CD4-positive, alpha-beta T cell (primary cell): Measurements from ENCODE around the gene CPEB1. TPM values are rescaled to one million over a fixed set of nuclear protein-coding genes. Genes with fewer than 3 reads are reported as not detected.

Experiments
- ATAC-seq: fragments of 200-7000 bp; cut with Tn5 transposase; one replicate; pipeline ENCODE4 v1.10.0; 2022; ENCODE audit warnings: mild to moderate bottlenecking; ENCODE audit not compliant: poor library complexity
- CTCF ChIA-PET: fragments of 350-600 bp; sonication (Branson Sonifier 250); formaldehyde crosslinking; loops from one replicate; lab custom pipeline; 2021; ENCODE audit warnings: antibody characterized with exemption, inconsistent platforms; lab: Charles Lee
- POLR2A ChIA-PET: fragments of 350-600 bp; sonication (Branson Sonifier 250); formaldehyde crosslinking; loops from one replicate; lab custom pipeline; 2021; ENCODE audit warnings: antibody characterized with exemption, inconsistent platforms; lab: Charles Lee
- DNase-seq, 14 experiments: peaks; one replicate each; pipeline ENCODE4 v3.0.0-alpha.2; 2013 to 2020; ENCODE audit warnings: mixed read lengths in 2 of 14
- H3K27ac ChIP-seq, 2 donors: one replicate each; pipeline versions ENCODE4 v1.5.1 to v1.7.0; 2013; ENCODE audit warnings: low read length in 2 of 2, low read depth in 1 of 2, mild to moderate bottlenecking in 1 of 2
- H3K27me3 ChIP-seq, 2 experiments: 1 replicate in 1 of 2; 2 replicates in 1 of 2; pipeline versions ENCODE4 v1.6.1 to v1.7.0; 2013; ENCODE audit warnings: low read length in 2 of 2, control low read depth in 1 of 2, mild to moderate bottlenecking in 1 of 2, moderate library complexity in 1 of 2; ENCODE audit not compliant: insufficient read depth in 2 of 2, control insufficient read depth in 1 of 2
- H3K36me3 ChIP-seq: one replicate; pipeline ENCODE4 v1.6.1; 2013; ENCODE audit warnings: low read length, control low read depth; ENCODE audit not compliant: insufficient read depth
- H3K4me1 ChIP-seq: one replicate; pipeline ENCODE4 v1.6.1; 2013; ENCODE audit warnings: low read length, control low read depth; ENCODE audit not compliant: insufficient read depth
- H3K4me3 ChIP-seq: one replicate; pipeline ENCODE4 v1.5.1; 2013; ENCODE audit warnings: mild to moderate bottlenecking, low read length, moderate library complexity
- H3K9me3 ChIP-seq, 2 experiments: 1 replicate in 1 of 2; 2 replicates in 1 of 2; pipeline versions ENCODE4 v1.6.1 to v1.7.0; 2013; ENCODE audit warnings: low read length in 2 of 2, mild to moderate bottlenecking in 2 of 2, control low read depth in 1 of 2, moderate library complexity in 1 of 2; ENCODE audit not compliant: control insufficient read depth in 1 of 2, insufficient read depth in 1 of 2
- H3K27ac Mint-ChIP-seq: one replicate; pipeline ENCODE4 v1.8.0; 2020; ENCODE audit warnings: mixed read lengths
- H3K27me3 Mint-ChIP-seq: one replicate; pipeline ENCODE4 v1.8.0; 2021; ENCODE audit warnings: mixed read lengths
- H3K36me3 Mint-ChIP-seq: one replicate; pipeline ENCODE4 v1.8.0; 2021; ENCODE audit warnings: low read depth, mixed read lengths
- H3K4me1 Mint-ChIP-seq: one replicate; pipeline ENCODE4 v1.8.0; 2021; ENCODE audit warnings: low read depth, mixed read lengths
- H3K4me3 Mint-ChIP-seq: one replicate; pipeline ENCODE4 v1.8.0; 2020; ENCODE audit warnings: mild to moderate bottlenecking, mixed read lengths
- H3K9me3 Mint-ChIP-seq: one replicate; pipeline ENCODE4 v1.8.0; 2020; ENCODE audit warnings: mixed read lengths
- intact Hi-C, 2 experiments: fragments of 100-400 bp; cut with DNase I in 1 of 2; cut with micrococcal nuclease in 1 of 2; formaldehyde crosslinking; loops; one replicate each; pipeline versions ENCODE4 v1.15.1 to v1.9.0; 2023 to 2025; cut with DNase I, micrococcal nuclease
- total RNA-seq, 174 experiments: library from RNA in 2 of 174; stranded (reverse) in 2 of 174; gene quantifications; one replicate each; pipeline ENCODE4 v1.2.3 and lab custom pipeline; 2021 to 2026
- TF ChIP-seq, protein P1 (sequence below): fragments of 200-600 bp; IDR thresholded peaks from one replicate; pipeline ENCODE4 v1.8.0; 2022; ENCODE audit warnings: antibody characterized with exemption, mild to moderate bottlenecking

The CPEB1 gene
- total RNA-seq, 2 experiments from 2014 or later, result 0.19 to 0.61 TPM

DNA sequence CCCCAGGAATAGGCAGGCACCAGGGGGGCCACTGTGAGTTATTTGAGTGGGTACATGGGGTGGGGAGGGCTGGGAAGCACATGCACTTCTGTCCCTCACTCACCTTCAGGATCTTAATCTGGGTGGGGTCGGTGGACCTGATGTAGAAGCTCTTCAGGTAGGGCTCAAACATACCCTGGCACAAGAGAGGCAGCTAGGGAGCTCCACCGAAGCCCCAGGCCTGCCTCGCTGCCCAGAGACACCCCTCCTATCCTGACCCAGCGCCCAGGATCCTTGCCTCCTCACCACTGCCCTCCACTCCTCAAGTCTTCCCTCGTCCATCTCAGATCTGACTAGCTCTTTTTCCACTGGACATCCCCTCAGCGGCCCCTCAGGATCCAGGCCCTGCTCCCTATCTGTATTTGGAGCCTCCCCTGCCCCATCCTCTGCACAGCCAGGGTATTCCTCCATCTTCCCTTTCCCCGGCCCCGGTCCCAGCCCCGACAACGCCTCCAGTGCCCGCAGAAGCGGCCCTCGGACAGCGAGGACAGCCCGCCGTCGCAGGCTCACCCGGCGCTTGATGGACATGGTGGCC is 32.5 kb upstream of the CPEB1 start:
- DNase-seq, result peak in 1 of 14 experiments; percentile 2
- peak overlapping the region; percentile 95 for H3K27ac Mint-ChIP-seq

DNA sequence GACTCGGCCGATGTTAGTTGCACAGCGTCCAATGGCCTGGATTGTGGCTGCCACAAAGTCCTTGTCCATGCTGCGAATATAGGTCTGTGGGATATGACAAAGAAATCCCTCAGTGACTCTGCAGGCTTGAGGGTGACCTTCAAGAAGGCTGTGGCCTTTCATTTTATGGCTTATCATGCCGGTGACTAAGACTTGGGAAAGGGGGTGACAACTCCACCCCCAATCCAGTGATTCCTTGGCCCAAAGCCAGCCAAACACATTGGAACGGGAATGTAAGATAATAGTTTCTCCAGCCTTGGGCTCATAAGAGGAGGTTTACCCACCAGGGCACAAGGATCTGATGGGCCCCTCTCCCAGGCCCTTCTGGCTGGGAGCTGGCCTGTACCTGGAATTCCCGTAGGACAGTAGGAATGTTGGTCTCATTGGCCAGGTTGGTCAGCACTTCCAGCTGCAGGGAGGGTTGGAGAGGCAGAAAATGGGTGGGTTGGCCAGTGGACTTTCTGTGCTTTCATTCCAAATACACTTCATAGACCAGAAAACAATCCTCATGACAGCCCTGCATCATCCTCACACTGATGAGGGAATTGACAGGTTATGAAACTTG is 30.7 kb upstream of the CPEB1 start:
- Mint-ChIP-seq H3K27me3 (no peaks in the 10 kb centered on the region), H3K27ac (no peak overlapping the region), H3K4me1 (peaks cover 15% of the 10 kb centered on the region), H3K36me3 (peaks cover 5% of the 10 kb centered on the region), H3K9me3 (no peaks in the 10 kb centered on the region), H3K4me3 (no peak overlapping the region)
- CTCF ChIA-PET, result no interaction called here
- H3K4me1 ChIP-seq, result peaks cover 19% of the 10 kb centered on the region
- intact Hi-C loops, result loop anchor here in 1 of 2 experiments (2.0 to 10.0 kb wide), 2 partner anchors 131 to 387 kb away; partner anchors contain the start of genes BTBD1 and WHAMM
- POLR2A ChIA-PET, result interaction anchor here (3.8 kb wide), 1 partner anchor 133 kb away, joined by 28 read pairs; the partner anchor contains the start of gene WHAMM
- H3K36me3 ChIP-seq, result no peaks in the 10 kb centered on the region
- ATAC-seq, result no peak
- H3K27ac ChIP-seq, result no peak overlapping the region
- H3K4me3 ChIP-seq, result no peak overlapping the region
- TF ChIP-seq, protein P1, sequence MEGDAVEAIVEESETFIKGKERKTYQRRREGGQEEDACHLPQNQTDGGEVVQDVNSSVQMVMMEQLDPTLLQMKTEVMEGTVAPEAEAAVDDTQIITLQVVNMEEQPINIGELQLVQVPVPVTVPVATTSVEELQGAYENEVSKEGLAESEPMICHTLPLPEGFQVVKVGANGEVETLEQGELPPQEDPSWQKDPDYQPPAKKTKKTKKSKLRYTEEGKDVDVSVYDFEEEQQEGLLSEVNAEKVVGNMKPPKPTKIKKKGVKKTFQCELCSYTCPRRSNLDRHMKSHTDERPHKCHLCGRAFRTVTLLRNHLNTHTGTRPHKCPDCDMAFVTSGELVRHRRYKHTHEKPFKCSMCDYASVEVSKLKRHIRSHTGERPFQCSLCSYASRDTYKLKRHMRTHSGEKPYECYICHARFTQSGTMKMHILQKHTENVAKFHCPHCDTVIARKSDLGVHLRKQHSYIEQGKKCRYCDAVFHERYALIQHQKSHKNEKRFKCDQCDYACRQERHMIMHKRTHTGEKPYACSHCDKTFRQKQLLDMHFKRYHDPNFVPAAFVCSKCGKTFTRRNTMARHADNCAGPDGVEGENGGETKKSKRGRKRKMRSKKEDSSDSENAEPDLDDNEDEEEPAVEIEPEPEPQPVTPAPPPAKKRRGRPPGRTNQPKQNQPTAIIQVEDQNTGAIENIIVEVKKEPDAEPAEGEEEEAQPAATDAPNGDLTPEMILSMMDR, result no peak
- no peak for DNase-seq
- H3K27me3 ChIP-seq, result no peaks in the 10 kb centered on the region
- H3K9me3 ChIP-seq, result peaks cover 0 to 8% of the 10 kb centered on the region in 2 experiments

More for the DNA sequence above, 32.5 kb upstream of the CPEB1 start:
- no peaks in the 10 kb centered on the region for H3K9me3 Mint-ChIP-seq
- Histone ChIP-seq H3K9me3 (peaks cover 0 to 8% of the 10 kb centered on the region in 2 experiments), H3K27me3 (no peaks in the 10 kb centered on the region), H3K4me1 (peaks cover 19% of the 10 kb centered on the region), H3K27ac (no peak overlapping the region), H3K36me3 (no peaks in the 10 kb centered on the region), H3K4me3 (peak overlapping the region; percentile 91)
- H3K36me3 Mint-ChIP-seq, result peaks cover 5% of the 10 kb centered on the region
- intact Hi-C loops, result loop anchor here (1.0 to 10.0 kb wide), 7 partner anchors 30 to 385 kb away; partner anchors contain the start of genes AP3B2 (in 1 of the 2), BTBD1 (in 1 of the 2), RAMAC (in 1 of the 2) and WHAMM (in 1 of the 2)
- TF ChIP-seq, protein P1, result no peak
- H3K4me3 Mint-ChIP-seq, result peak overlapping the region; percentile 94
- ATAC-seq, result no peak
- ChIA-PET CTCF (no interaction called here), POLR2A (interaction anchor here (0.5 to 3.8 kb wide), 5 partner anchors 10 to 387 kb away, joined by 3 to 28 read pairs (median 7); partner anchors contain the start of genes CPEB1 and WHAMM)
- peaks cover 15% of the 10 kb centered on the region for H3K4me1 Mint-ChIP-seq
- H3K27me3 Mint-ChIP-seq, result no peaks in the 10 kb centered on the region

DNA sequence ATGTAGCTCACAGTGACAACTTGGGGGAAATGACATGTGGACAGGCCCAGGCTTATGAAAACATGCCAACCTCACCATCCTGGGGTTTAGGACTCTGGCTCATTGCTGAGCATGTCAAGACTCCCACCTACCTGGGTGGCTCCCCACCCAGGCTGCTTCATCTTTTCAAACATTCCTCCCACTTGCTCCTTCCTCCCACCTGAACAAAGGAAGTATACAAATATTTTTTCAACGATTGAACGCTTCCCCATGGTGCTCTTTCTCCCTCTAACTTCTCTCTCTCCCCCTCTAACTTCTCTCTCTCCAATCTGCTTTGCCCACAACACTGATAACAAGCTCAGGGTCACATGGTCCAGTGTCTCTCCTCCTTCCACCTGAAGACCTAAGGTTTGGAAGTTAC is 27.7 kb upstream of the CPEB1 start:
- peaks cover 3% of the 10 kb centered on the region for H3K4me1 ChIP-seq
- no peak overlapping the region for H3K4me3 ChIP-seq
- ChIA-PET POLR2A (no interaction called here), CTCF (no interaction called here)
- Mint-ChIP-seq H3K4me1 (peaks cover 3% of the 10 kb centered on the region), H3K27ac (no peak overlapping the region), H3K4me3 (no peak overlapping the region), H3K36me3 (no peaks in the 10 kb centered on the region), H3K9me3 (no peaks in the 10 kb centered on the region), H3K27me3 (no peaks in the 10 kb centered on the region)
- intact Hi-C loops, result loop anchor here in 1 of 2 experiments (10.0 kb wide), 1 partner anchor 390 kb away; the partner anchor contains the start of gene BTBD1
- no peaks in the 10 kb centered on the region for H3K27me3 ChIP-seq
- no peak for DNase-seq
- ATAC-seq, result no peak
- no peaks in the 10 kb centered on the region for H3K9me3 ChIP-seq
- H3K36me3 ChIP-seq, result no peaks in the 10 kb centered on the region
- TF ChIP-seq, protein P1, result no peak
- no peak overlapping the region for H3K27ac ChIP-seq
